NB4 (cell line): Measurements from ENCODE around the gene LRRC14B.

Source experiments
- POLR2A ChIP-seq: IDR thresholded peaks from 2 replicates; pipeline ENCODE4 v1.6.1; 2011; ENCODE audit warnings: mild to moderate bottlenecking; ENCODE audit not compliant: insufficient read length; ENCODE audit errors: extremely low read depth
- TF ChIP-seq, protein P1 (sequence below): IDR thresholded peaks from one replicate; pipeline ENCODE4 v1.5.1; 2012; ENCODE audit warnings: low read depth, low read length

DNA sequence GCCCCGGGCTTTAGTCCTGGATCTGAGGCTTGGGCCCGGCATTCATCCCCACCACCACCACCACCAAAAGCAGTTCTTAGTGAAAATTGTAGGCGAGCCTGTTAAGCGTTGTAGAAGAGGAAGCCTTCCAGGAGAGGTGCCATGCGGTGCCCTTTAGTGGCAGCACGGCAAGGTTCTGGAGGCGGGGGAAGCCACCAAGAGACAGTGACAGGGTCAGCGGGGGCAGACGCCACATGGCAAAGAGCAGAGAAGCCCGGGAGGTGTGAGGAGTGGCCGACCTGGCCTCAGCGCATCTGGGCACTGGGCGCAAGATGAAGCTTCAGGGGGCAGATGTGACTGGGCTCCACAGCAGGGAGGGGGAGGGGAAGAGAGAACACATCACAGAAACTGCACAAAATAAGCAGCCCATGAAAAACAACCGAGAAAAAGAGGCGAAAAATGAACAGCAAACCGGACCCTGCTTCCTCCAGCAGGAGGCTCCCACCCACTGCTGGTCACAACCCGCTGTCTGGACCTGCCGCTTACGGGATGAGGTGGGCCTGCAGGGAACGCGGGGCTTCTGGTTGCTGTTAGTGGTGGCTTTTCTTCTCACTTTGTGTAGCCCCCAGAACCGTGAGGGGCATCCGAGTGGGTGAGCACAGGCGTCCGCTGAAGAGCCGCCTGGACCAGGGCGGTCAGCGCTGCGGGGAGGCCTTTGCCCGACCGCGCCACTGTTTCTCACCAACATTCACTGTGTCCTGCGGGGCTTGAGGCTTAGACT, 4.3 kb downstream of the LRRC14B start:
- TF ChIP-seq, protein P1, sequence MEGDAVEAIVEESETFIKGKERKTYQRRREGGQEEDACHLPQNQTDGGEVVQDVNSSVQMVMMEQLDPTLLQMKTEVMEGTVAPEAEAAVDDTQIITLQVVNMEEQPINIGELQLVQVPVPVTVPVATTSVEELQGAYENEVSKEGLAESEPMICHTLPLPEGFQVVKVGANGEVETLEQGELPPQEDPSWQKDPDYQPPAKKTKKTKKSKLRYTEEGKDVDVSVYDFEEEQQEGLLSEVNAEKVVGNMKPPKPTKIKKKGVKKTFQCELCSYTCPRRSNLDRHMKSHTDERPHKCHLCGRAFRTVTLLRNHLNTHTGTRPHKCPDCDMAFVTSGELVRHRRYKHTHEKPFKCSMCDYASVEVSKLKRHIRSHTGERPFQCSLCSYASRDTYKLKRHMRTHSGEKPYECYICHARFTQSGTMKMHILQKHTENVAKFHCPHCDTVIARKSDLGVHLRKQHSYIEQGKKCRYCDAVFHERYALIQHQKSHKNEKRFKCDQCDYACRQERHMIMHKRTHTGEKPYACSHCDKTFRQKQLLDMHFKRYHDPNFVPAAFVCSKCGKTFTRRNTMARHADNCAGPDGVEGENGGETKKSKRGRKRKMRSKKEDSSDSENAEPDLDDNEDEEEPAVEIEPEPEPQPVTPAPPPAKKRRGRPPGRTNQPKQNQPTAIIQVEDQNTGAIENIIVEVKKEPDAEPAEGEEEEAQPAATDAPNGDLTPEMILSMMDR, result no peak
- no peak for TF ChIP-seq POLR2A
